IMR-90 (cell line): ENCODE results near the gene COL27A1. TPM values are rescaled to one million over a fixed set of nuclear protein-coding genes. Genes with fewer than 3 reads are reported as not detected.

Source experiments
- ATAC-seq: fragments of 200-7000 bp; cut with Tn5 transposase; 2 replicates; pipeline ENCODE4 v1.9.1; 2020; ENCODE audit warnings: low read depth, mild to moderate bottlenecking, moderate library complexity
- BruUV-seq: library from RNA; stranded (reverse); fragments of 400-500 nt; replicated peaks from 2 replicates; lab custom pipeline; 2021; lab: Mats Ljungman, UMichigan
- CTCF ChIA-PET: fragments of 300-600 bp; formaldehyde crosslinking; extraction: SDS; loops from one replicate; lab custom pipeline; 2021; ENCODE audit warnings: antibody characterized with exemption; lab: Yijun Ruan, JAX
- POLR2A ChIA-PET: fragments of 300-600 bp; sonication (Branson Sonifier 250); formaldehyde crosslinking; loops from one replicate; lab custom pipeline; 2022; ENCODE audit warnings: antibody characterized with exemption; ENCODE audit not compliant: unreplicated experiment; lab: Charles Lee
- DNase-seq: peaks from one replicate; pipeline ENCODE4 v3.0.0; 2013
- H2AFZ ChIP-seq: replicated peaks from 2 replicates; pipeline ENCODE3; 2013; ENCODE audit warnings: low read length, mild to moderate bottlenecking; ENCODE audit not compliant: poor library complexity
- H2AK5ac ChIP-seq: 2 replicates; pipeline ENCODE4 v1.6.1; 2013; ENCODE audit warnings: low read depth, low read length, inconsistent platforms
- H2AK9ac ChIP-seq: replicated peaks from 2 replicates; pipeline ENCODE3; 2013; ENCODE audit warnings: mild to moderate bottlenecking, low read depth, low read length, moderate library complexity; ENCODE audit not compliant: poor library complexity
- H2BK120ac ChIP-seq: 2 replicates; pipeline ENCODE4 v1.6.1; 2013; ENCODE audit warnings: low read depth, low read length, inconsistent platforms
- H2BK15ac ChIP-seq: 3 replicates; pipeline ENCODE4 v1.6.1; 2013; ENCODE audit warnings: low read depth, low read length, inconsistent platforms
- H2BK20ac ChIP-seq: 2 replicates; pipeline ENCODE4 v1.6.1; 2013; ENCODE audit warnings: low read depth, mild to moderate bottlenecking, inconsistent platforms, low read length, moderate library complexity
- H2BK5ac ChIP-seq: 2 replicates; pipeline ENCODE4 v1.6.1; 2013; ENCODE audit warnings: mild to moderate bottlenecking, low read depth, low read length, inconsistent platforms; ENCODE audit not compliant: poor library complexity, severe bottlenecking
- H3K14ac ChIP-seq: replicated peaks from 2 replicates; pipeline ENCODE4 v1.6.1; 2013; ENCODE audit warnings: low read depth, low read length, inconsistent platforms
- H3K18ac ChIP-seq: 2 replicates; pipeline ENCODE4 v1.6.1; 2013; ENCODE audit warnings: low read depth, low read length, control low read depth
- H3K23ac ChIP-seq: 2 replicates; pipeline ENCODE4 v1.6.1; 2013; ENCODE audit warnings: low read depth, low read length, inconsistent platforms
- H3K27ac ChIP-seq: 2 replicates; pipeline ENCODE4 v1.5.1; 2013; ENCODE audit warnings: mild to moderate bottlenecking, control low read depth, low read length; ENCODE audit not compliant: insufficient read depth
- H3K27me3 ChIP-seq: 2 replicates; pipeline ENCODE4 v1.6.1; 2013; ENCODE audit warnings: low read length; ENCODE audit not compliant: control insufficient read depth, insufficient read depth
- H3K36me3 ChIP-seq: 2 replicates; pipeline ENCODE4 v1.6.1; 2013; ENCODE audit warnings: low read length, mixed read lengths; ENCODE audit not compliant: control insufficient read depth, insufficient read depth
- H3K4ac ChIP-seq: 2 replicates; pipeline ENCODE4 v1.6.1; 2013; ENCODE audit warnings: low read depth, low read length, inconsistent platforms
- H3K4me1 ChIP-seq: 2 replicates; pipeline ENCODE4 v1.6.1; 2013; ENCODE audit warnings: low read length, mixed read lengths; ENCODE audit not compliant: control insufficient read depth, insufficient read depth
- H3K4me2 ChIP-seq: 2 replicates; pipeline ENCODE4 v1.6.1; 2013; ENCODE audit warnings: low read depth, mild to moderate bottlenecking, control low read depth, low read length, moderate library complexity
- H3K4me3 ChIP-seq: 2 replicates; pipeline ENCODE4 v1.5.1; 2013; ENCODE audit warnings: low read depth, mild to moderate bottlenecking, control low read depth, low read length, moderate library complexity; ENCODE audit not compliant: insufficient read depth
- H3K56ac ChIP-seq: 2 replicates; pipeline ENCODE4 v1.6.1; 2013; ENCODE audit warnings: low read length, inconsistent platforms; ENCODE audit not compliant: insufficient read depth; ENCODE audit errors: extremely low read depth
- H3K79me1 ChIP-seq, 2 experiments: 2 replicates each; pipeline ENCODE4 v1.6.1; 2013; ENCODE audit warnings: low read length in 2 of 2, inconsistent platforms in 1 of 2, low read depth in 1 of 2
- H3K9ac ChIP-seq: 2 replicates; pipeline ENCODE4 v1.6.1; 2013; ENCODE audit warnings: low read depth, low read length, control low read depth
- H3K9me1 ChIP-seq: 2 replicates; pipeline ENCODE4 v1.6.1; 2013; ENCODE audit warnings: low read length, inconsistent platforms; ENCODE audit not compliant: insufficient read depth
- H3K9me3 ChIP-seq: 2 replicates; pipeline ENCODE4 v1.6.1; 2013; ENCODE audit warnings: low read length; ENCODE audit not compliant: control insufficient read depth, insufficient read depth
- H4K20me1 ChIP-seq: 2 replicates; pipeline ENCODE4 v1.6.1; 2013; ENCODE audit warnings: low read length, inconsistent platforms; ENCODE audit not compliant: insufficient read depth
- H4K5ac ChIP-seq: 2 replicates; pipeline ENCODE4 v1.6.1; 2013; ENCODE audit warnings: mild to moderate bottlenecking, low read depth, low read length, control low read depth
- H4K8ac ChIP-seq, 2 experiments: 2 replicates each; pipeline ENCODE4 v1.6.1; 2013; ENCODE audit warnings: low read depth in 2 of 2, low read length in 2 of 2, control low read depth in 1 of 2, inconsistent platforms in 1 of 2
- H4K91ac ChIP-seq: 2 replicates; pipeline ENCODE4 v1.6.1; 2013; ENCODE audit warnings: low read depth, low read length, inconsistent platforms; ENCODE audit not compliant: insufficient read depth
- BHLHE40 ChIP-seq: fragments of 150-350 bp; IDR thresholded peaks from 2 replicates; pipeline ENCODE4 v1.6.1; 2016; ENCODE audit warnings: mild to moderate bottlenecking, low read depth, low read length
- CEBPB ChIP-seq: IDR thresholded peaks from 2 replicates; pipeline ENCODE4 v1.6.1; 2012; ENCODE audit warnings: low read depth, low read length, improper control_type of control experiment
- CHD1 ChIP-seq: IDR thresholded peaks from 2 replicates; pipeline ENCODE4 v1.6.1; 2012; ENCODE audit warnings: low read depth, low read length, improper control_type of control experiment
- FOS ChIP-seq: fragments of 150-350 bp; IDR thresholded peaks from 2 replicates; pipeline ENCODE4 v1.6.1; 2016; ENCODE audit warnings: low read depth, low read length
- MAFK ChIP-seq: IDR thresholded peaks from 2 replicates; pipeline ENCODE4 v1.6.1; 2012; ENCODE audit warnings: low read depth, low read length, improper control_type of control experiment
- MAZ ChIP-seq: IDR thresholded peaks from 2 replicates; pipeline ENCODE4 v1.6.1; 2012; ENCODE audit warnings: low read depth, mild to moderate bottlenecking, low read length, improper control_type of control experiment, moderate library complexity, borderline replicate concordance
- MXI1 ChIP-seq: IDR thresholded peaks from 2 replicates; pipeline ENCODE4 v1.6.1; 2012; ENCODE audit warnings: low read depth, mild to moderate bottlenecking, low read length, moderate library complexity, borderline replicate concordance
- NFE2L2 ChIP-seq: fragments of 150-350 bp; IDR thresholded peaks from 2 replicates; pipeline ENCODE4 v1.6.1; 2016; ENCODE audit warnings: low read depth, mild to moderate bottlenecking, low read length
- POLR2A ChIP-seq: IDR thresholded peaks from 2 replicates; pipeline ENCODE4 v1.6.1; 2012; ENCODE audit warnings: mild to moderate bottlenecking, low read depth, low read length
- RAD21 ChIP-seq: IDR thresholded peaks from 2 replicates; pipeline ENCODE4 v1.6.1; 2012; ENCODE audit warnings: low read length, improper control_type of control experiment
- RCOR1 ChIP-seq: IDR thresholded peaks from 2 replicates; pipeline ENCODE4 v1.6.1; 2012; ENCODE audit warnings: mild to moderate bottlenecking, low read length, improper control_type of control experiment; ENCODE audit not compliant: insufficient replicate concordance
- SMC3 ChIP-seq: fragments of 150-350 bp; IDR thresholded peaks from 2 replicates; pipeline ENCODE4 v1.6.1; 2016; ENCODE audit warnings: low read depth, mild to moderate bottlenecking, antibody characterized with exemption, low read length, moderate library complexity
- WGBS, 2 experiments: methylation state at CpG; one replicate each; pipeline versions ENCODE4 v1.1.5 to v1.1.7; 2013; ENCODE audit warnings: missing lambda C conversion rate in 2 of 2; ENCODE audit not compliant: insufficient read length in 1 of 2; ENCODE audit errors: extremely low coverage in 2 of 2; 5-methylcytosine and 5-hydroxymethylcytosine counted together
- dilution Hi-C: fragments of 300-500 bp; cut with HindIII; formaldehyde crosslinking; loops from one replicate; pipeline ENCODE4 v1.14.3; 2018; ENCODE audit warnings: low sequenced_read_pairs; ENCODE audit not compliant: unreplicated experiment
- in situ Hi-C: fragments of 300-500 bp; cut with MboI; formaldehyde crosslinking; loops from 3 replicates; pipeline ENCODE4 v1.14.3; 2019; ENCODE audit warnings: low sequenced_read_pairs, inconsistent platforms, mixed read lengths
- intact Hi-C: fragments of 100-400 bp; cut with micrococcal nuclease; formaldehyde crosslinking; loops from 2 replicates; pipeline ENCODE4 v1.10.0; 2022
- polyA plus RNA-seq, 3 experiments: library from polyadenylated mRNA; depleted of rRNA; stranded (reverse); fragments of >200 nt; gene quantifications; 2 replicates each; pipeline ENCODE4 v1.2.3, GENCODE V29; 2012; ENCODE audit warnings: low replicate concordance in 1 of 3
- total RNA-seq: library from RNA; depleted of rRNA; stranded (reverse); fragments of >200 nt; gene quantifications from 2 replicates; pipeline ENCODE4 v1.2.3, GENCODE V29; 2012
- TF ChIP-seq, protein P1 (sequence below): fragments of 150-350 bp; IDR thresholded peaks from 2 replicates; pipeline ENCODE4 v1.6.1; 2016; ENCODE audit warnings: low read depth, mild to moderate bottlenecking, low read length, moderate library complexity, borderline replicate concordance
- TF ChIP-seq, protein P2 (sequence below): conservative IDR thresholded peaks from 2 replicates; pipeline ENCODE4 v1.5.1; 2012; ENCODE audit warnings: mild to moderate bottlenecking, low read depth, low read length, improper control_type of control experiment
- TF ChIP-seq, protein P3 (sequence below): fragments of 150-350 bp; IDR thresholded peaks from 2 replicates; pipeline ENCODE4 v1.6.1; 2017; ENCODE audit warnings: mild to moderate bottlenecking, antibody characterized with exemption, low read length, low read depth

The COL27A1 gene
- total and polyA plus RNA-seq, 2 of the 4 experiments (the other 2 are of a cell fraction) = 3.2 to 18.3 TPM

DNA sequence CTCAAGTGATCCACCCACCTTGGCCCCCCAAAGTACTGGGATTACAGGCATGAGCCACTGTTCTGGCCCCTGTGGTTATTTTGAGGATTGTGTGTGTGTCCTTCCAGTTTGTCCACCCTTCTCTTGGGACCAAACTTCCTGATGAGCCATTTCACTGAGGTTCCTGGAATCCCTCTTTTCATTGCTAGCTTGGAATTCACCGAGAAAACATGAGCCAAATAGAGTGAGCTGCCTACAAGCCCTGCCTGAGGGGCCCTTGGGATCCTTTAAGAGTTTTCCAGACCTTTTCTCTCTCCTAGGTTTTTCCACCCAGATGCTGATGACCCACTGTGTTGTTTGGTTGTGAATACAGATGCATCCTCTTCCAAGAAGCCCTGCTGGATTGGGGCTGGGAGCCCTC lies 43.0 kb upstream of the COL27A1 start:
- Histone ChIP-seq H2BK5ac (no peak overlapping the region), H4K8ac (no peak overlapping the region), H3K4ac (no peak overlapping the region), H3K36me3 (no peaks in the 10 kb centered on the region), H4K20me1 (no peaks in the 10 kb centered on the region; the same call in 1 of the 2 replicates), H3K79me1 (no peaks in the 10 kb centered on the region), H3K27me3 (peaks cover 18% of the 10 kb centered on the region), H2AK9ac (no peak overlapping the region), H3K4me1 (peaks cover 9% of the 10 kb centered on the region), H3K9me3 (no peaks in the 10 kb centered on the region), H2BK120ac (no peak overlapping the region), H2AK5ac (no peak overlapping the region), H2AFZ (no peak overlapping the region), H3K4me3 (no peak overlapping the region), H3K4me2 (no peak overlapping the region), H2BK20ac (no peak overlapping the region), H3K27ac (no peak overlapping the region), H3K56ac (no peak overlapping the region), H3K18ac (no peak overlapping the region), H2BK15ac (no peak overlapping the region), H3K14ac (no peak overlapping the region), H4K91ac (no peak overlapping the region), H4K5ac (no peak overlapping the region), H3K9me1 (no peaks in the 10 kb centered on the region; the same call in 1 of the 2 replicates), H3K9ac (no peak overlapping the region), H3K23ac (no peak overlapping the region)
- TF ChIP-seq FOS (no peak), NFE2L2 (no peak), SMC3 (no peak), MXI1 (no peak), CHD1 (no peak), POLR2A (no peak), MAZ (no peak), CEBPB (no peak), RAD21 (no peak), MAFK (no peak), BHLHE40 (no peak), RCOR1 (no peak)
- TF ChIP-seq, protein P1, sequence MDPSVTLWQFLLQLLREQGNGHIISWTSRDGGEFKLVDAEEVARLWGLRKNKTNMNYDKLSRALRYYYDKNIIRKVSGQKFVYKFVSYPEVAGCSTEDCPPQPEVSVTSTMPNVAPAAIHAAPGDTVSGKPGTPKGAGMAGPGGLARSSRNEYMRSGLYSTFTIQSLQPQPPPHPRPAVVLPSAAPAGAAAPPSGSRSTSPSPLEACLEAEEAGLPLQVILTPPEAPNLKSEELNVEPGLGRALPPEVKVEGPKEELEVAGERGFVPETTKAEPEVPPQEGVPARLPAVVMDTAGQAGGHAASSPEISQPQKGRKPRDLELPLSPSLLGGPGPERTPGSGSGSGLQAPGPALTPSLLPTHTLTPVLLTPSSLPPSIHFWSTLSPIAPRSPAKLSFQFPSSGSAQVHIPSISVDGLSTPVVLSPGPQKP = no peak
- TF ChIP-seq, protein P2, sequence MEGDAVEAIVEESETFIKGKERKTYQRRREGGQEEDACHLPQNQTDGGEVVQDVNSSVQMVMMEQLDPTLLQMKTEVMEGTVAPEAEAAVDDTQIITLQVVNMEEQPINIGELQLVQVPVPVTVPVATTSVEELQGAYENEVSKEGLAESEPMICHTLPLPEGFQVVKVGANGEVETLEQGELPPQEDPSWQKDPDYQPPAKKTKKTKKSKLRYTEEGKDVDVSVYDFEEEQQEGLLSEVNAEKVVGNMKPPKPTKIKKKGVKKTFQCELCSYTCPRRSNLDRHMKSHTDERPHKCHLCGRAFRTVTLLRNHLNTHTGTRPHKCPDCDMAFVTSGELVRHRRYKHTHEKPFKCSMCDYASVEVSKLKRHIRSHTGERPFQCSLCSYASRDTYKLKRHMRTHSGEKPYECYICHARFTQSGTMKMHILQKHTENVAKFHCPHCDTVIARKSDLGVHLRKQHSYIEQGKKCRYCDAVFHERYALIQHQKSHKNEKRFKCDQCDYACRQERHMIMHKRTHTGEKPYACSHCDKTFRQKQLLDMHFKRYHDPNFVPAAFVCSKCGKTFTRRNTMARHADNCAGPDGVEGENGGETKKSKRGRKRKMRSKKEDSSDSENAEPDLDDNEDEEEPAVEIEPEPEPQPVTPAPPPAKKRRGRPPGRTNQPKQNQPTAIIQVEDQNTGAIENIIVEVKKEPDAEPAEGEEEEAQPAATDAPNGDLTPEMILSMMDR = no peak
- TF ChIP-seq, protein P3, sequence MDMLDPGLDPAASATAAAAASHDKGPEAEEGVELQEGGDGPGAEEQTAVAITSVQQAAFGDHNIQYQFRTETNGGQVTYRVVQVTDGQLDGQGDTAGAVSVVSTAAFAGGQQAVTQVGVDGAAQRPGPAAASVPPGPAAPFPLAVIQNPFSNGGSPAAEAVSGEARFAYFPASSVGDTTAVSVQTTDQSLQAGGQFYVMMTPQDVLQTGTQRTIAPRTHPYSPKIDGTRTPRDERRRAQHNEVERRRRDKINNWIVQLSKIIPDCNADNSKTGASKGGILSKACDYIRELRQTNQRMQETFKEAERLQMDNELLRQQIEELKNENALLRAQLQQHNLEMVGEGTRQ = no peak
- no peak for DNase-seq
- BruUV-seq = no TSS peak
- CTCF ChIA-PET = interaction anchor here (1.4 kb wide), 1 partner anchor 43 kb away, joined by 4 read pairs; the partner anchor contains the start of gene COL27A1
- no peak for ATAC-seq
- intact Hi-C loops = no loop called here
- dilution Hi-C loops = no loop called here
- POLR2A ChIA-PET = no interaction called here
- in situ Hi-C loops = loop anchor here (5.0 kb wide), 1 partner anchor 180 kb away; no protein-coding TSS in a partner anchor
- WGBS, 2 experiments = no CpG with 5 or more reads among the region's 1 CpG
